Peyer's patch (tissue), 4 donors: ENCODE results near the gene PRKACB. TPM values are rescaled to one million over a fixed set of nuclear protein-coding genes. Genes with fewer than 3 reads are reported as not detected.

ENCODE experiments used
- DNase-seq, 3 donors: peaks; one replicate each; pipeline ENCODE4 v3.0.0-alpha.2; 2017 to 2019
- H3K27ac ChIP-seq, 4 donors: fragments of 200-600 bp; sonication (generic); one replicate each; pipeline ENCODE4 v1.5.1; 2016 to 2019
- H3K27me3 ChIP-seq, 2 donors: fragments of 200-600 bp; sonication (generic); one replicate each; pipeline ENCODE4 v1.5.1; 2019
- H3K36me3 ChIP-seq, 3 donors: fragments of 200-600 bp; sonication (generic); one replicate each; pipeline ENCODE4 v1.5.1; 2016 to 2019
- H3K4me1 ChIP-seq, 4 donors: fragments of 200-600 bp; sonication (generic); one replicate each; pipeline ENCODE4 v1.5.1; 2016 to 2019
- H3K4me3 ChIP-seq, 4 donors: fragments of 200-600 bp; sonication (generic); 1 replicate in 3 of 4; 2 replicates in 1 of 4; pipeline ENCODE4 v1.5.1; 2016 to 2019; ENCODE audit warnings: mild to moderate bottlenecking in 1 of 4
- H3K9me3 ChIP-seq, 4 donors: fragments of 200-600 bp; sonication (generic); one replicate each; pipeline ENCODE4 v1.5.1; 2016 to 2019; ENCODE audit warnings: mild to moderate bottlenecking in 1 of 4
- POLR2A ChIP-seq, 2 donors: fragments of 450-650 bp; IDR thresholded peaks; one replicate each; pipeline ENCODE4 v1.5.1; 2017; ENCODE audit warnings: antibody characterized with exemption in 2 of 2, mild to moderate bottlenecking in 2 of 2, moderate library complexity in 2 of 2
- total RNA-seq, 4 donors: library from RNA; depleted of rRNA; stranded (reverse); fragments of >200 nt; gene quantifications; one replicate each; pipeline ENCODE4 v1.1.0, GENCODE V29; 2016
- TF ChIP-seq, protein P1 (sequence below), 6 experiments: fragments of 450-650 bp in 4 of 6; fragments of 200-600 bp in 2 of 6; sonication (generic) in 1 of 6; IDR thresholded peaks; one replicate each; pipeline ENCODE4 v1.5.1; 2017 to 2019; ENCODE audit warnings: antibody characterized with exemption in 6 of 6, mild to moderate bottlenecking in 3 of 6, moderate library complexity in 1 of 6

Gene PRKACB
- total RNA-seq, 4 donors from 2014 or later, result 8.1 to 34.7 (median 8.8) TPM

DNA sequence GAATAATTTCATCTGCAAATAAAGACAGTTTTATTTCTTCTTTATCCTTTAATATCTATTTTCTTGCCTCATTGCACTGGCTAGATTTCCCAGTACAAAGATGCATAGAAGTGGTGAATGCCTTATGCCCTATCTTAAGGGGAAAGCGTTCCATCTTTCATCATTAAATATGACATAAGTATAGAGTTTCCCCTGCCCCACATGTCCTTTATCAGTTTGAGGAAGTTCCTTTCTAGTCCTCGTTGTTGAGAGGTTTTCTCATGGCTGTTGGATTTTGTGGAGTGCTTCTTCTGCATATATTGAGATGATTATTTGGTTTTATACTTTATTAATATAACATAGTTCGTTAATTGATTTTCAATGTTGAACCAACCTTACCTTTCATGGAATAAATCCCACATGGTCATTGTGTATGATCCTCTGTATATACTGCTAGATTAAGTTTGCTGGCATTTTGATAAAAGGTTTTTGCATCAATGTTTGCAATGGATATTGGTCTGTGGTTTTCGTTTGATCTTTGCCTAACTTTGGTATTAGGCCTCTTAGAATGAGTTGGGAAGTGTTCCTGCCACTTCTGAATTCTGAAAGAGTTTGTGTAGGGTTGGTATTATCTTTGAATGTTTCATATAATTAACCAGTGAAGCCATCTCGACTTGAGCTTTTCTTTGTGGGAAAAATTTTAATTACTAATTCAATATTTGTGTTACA, 15.6 kb downstream of the PRKACB start:
- H3K9me3 ChIP-seq, result no peaks in the 10 kb centered on the region
- peaks cover 0 to 4% (median 0%) of the 10 kb centered on the region in 4 donors for H3K4me1 ChIP-seq
- H3K27ac ChIP-seq, result no peak overlapping the region
- H3K4me3 ChIP-seq, result no peak overlapping the region
- H3K27me3 ChIP-seq, result no peaks in the 10 kb centered on the region
- no peak for DNase-seq
- H3K36me3 ChIP-seq, result no peaks in the 10 kb centered on the region
- no peak for TF ChIP-seq POLR2A (IDR thresholded peaks at IDR 0.05)
- TF ChIP-seq, protein P1, sequence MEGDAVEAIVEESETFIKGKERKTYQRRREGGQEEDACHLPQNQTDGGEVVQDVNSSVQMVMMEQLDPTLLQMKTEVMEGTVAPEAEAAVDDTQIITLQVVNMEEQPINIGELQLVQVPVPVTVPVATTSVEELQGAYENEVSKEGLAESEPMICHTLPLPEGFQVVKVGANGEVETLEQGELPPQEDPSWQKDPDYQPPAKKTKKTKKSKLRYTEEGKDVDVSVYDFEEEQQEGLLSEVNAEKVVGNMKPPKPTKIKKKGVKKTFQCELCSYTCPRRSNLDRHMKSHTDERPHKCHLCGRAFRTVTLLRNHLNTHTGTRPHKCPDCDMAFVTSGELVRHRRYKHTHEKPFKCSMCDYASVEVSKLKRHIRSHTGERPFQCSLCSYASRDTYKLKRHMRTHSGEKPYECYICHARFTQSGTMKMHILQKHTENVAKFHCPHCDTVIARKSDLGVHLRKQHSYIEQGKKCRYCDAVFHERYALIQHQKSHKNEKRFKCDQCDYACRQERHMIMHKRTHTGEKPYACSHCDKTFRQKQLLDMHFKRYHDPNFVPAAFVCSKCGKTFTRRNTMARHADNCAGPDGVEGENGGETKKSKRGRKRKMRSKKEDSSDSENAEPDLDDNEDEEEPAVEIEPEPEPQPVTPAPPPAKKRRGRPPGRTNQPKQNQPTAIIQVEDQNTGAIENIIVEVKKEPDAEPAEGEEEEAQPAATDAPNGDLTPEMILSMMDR (IDR thresholded peaks at IDR 0.05), result no peak

DNA sequence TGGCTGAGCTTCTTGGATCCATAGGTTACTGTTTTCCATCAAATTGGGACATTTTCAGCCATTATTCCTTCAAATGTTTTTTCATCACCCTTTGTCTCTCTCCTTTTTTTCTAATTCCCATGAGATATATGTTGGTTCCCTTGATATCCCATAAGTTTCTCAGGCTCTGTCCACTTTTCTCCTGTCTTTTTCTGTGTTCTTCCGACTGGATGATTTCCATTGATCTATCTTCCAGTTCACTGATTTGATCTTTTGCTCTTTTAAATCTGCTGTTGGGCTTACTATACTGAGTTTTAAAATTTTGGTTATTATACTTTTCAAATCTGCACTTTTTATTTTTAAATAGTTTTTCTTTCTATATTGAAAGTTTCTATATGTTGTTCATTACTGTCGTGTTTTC, 18.2 kb downstream of the PRKACB start:
- no peak for DNase-seq
- Histone ChIP-seq H3K9me3 (no peaks in the 10 kb centered on the region), H3K4me3 (no peak overlapping the region), H3K27ac (no peak overlapping the region), H3K36me3 (no peaks in the 10 kb centered on the region), H3K27me3 (no peaks in the 10 kb centered on the region), H3K4me1 (peaks cover 0 to 4% (median 0%) of the 10 kb centered on the region in 4 donors)
- no peak for TF ChIP-seq POLR2A (IDR thresholded peaks at IDR 0.05)
- TF ChIP-seq, protein P1 (IDR thresholded peaks at IDR 0.05), result no peak

DNA sequence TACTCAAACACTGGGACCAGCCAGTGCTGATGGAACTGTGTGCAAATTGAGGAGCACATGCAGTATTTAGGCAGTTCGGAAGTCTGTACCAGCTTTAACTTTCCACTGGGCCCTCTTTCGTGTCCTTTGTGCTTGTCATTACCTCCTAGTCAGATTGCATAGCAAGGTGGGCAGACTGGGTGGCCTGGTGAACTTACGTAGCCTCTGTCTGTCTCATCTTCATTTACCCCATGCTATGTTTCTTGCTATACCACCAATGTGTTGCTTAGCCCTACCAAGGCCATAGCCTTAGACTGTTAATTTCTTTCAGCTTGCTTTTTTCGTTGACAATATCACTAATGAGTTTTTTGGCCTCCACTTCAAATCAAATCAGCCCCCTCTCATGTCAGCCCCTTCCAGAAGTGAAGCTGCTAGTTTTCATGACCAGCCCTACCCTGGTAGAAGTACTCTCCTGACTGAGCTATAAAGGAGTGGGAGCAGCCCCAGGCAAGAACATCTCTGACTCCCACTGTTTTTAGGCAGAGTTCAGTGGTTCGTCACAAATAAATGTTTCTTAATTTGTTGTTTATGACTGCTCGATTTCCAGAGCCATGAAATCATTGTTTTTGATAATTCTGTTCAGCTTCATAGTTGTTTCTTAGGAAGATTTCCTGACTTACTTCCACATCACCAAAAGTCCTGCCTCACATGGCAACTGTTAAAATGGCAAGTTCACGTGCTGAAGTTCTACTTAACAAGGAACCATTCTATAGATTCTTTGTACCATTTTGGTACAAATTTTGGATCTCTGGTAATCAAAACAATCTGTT, 19.3 kb downstream of the PRKACB start:
- TF ChIP-seq, protein P1 (IDR thresholded peaks at IDR 0.05), result no peak
- no peak for TF ChIP-seq POLR2A (IDR thresholded peaks at IDR 0.05)
- H3K4me1 ChIP-seq, result peaks cover 0 to 4% (median 0%) of the 10 kb centered on the region in 4 donors
- H3K9me3 ChIP-seq, result no peaks in the 10 kb centered on the region
- no peak overlapping the region for H3K27ac ChIP-seq
- no peaks in the 10 kb centered on the region for H3K36me3 ChIP-seq
- no peaks in the 10 kb centered on the region for H3K27me3 ChIP-seq
- H3K4me3 ChIP-seq, result no peak overlapping the region
- no peak for DNase-seq

DNA sequence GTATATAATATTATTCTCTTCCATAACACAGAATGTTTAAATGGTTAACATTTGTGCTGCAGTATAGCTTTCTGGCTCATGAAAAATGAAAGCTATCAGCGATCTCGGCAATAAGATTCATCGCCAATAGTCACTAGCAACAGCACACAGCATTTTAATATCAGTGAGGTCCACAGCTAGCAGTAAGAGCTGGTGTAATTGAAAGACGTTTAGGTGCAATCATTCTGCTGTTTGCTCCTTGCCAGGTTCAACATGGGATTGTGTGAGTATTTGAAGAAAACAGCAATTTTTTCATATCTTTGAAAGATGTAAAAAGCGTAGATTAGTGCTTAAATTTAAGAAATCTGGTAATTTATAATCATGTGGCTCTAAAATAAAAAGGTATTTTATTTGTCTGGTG, 20.1 kb downstream of the PRKACB start:
- Histone ChIP-seq H3K27me3 (no peaks in the 10 kb centered on the region), H3K9me3 (no peaks in the 10 kb centered on the region), H3K36me3 (no peaks in the 10 kb centered on the region), H3K27ac (no peak overlapping the region), H3K4me1 (peaks cover 0 to 4% (median 0%) of the 10 kb centered on the region in 4 donors), H3K4me3 (peak overlapping the region in 1 of 4 donors; percentile 4)
- TF ChIP-seq POLR2A (IDR thresholded peaks at IDR 0.05), result no peak
- TF ChIP-seq, protein P1 (IDR thresholded peaks at IDR 0.05), result no peak
- DNase-seq, result no peak

DNA sequence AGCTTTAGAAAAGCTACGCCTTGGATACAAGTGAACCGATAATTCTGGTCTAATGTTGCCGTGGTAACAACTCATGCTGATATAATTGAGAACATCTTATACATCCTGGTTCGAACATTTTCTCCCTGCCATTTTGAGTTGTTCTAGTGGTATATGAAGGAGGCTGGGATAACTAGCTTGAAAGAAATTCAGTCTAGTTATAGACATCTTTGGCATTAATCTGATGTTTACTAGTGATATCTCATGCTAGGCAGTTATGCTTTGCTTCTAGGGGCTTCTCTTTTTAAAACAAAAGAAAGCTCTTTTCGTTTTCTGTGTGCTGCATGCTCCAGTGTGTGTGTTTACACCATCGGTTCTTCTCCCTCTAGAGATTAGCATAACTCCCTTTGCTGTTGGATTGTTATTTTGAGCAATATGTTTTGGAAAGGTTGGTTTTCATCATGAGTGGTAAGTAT, 20.5 kb downstream of the PRKACB start:
- H3K9me3 ChIP-seq, result no peaks in the 10 kb centered on the region
- TF ChIP-seq POLR2A (IDR thresholded peaks at IDR 0.05), result no peak
- TF ChIP-seq, protein P1 (IDR thresholded peaks at IDR 0.05), result no peak
- DNase-seq, result no peak
- H3K4me3 ChIP-seq, result peak overlapping the region in 1 of 4 donors; percentile 4
- H3K27me3 ChIP-seq, result no peaks in the 10 kb centered on the region
- H3K4me1 ChIP-seq, result peaks cover 0 to 4% (median 0%) of the 10 kb centered on the region in 4 donors
- H3K27ac ChIP-seq, result no peak overlapping the region
- H3K36me3 ChIP-seq, result no peaks in the 10 kb centered on the region
